AG04450 (cell line): ENCODE results near the gene TULP4. TPM values are rescaled to one million over a fixed set of nuclear protein-coding genes. Genes with fewer than 3 reads are reported as not detected.

Experiments used
- CTCF ChIA-PET: fragments of 300-600, 350-600 bp; formaldehyde crosslinking; extraction: SDS; loops from one replicate; lab custom pipeline; 2022; ENCODE audit warnings: antibody characterized with exemption, inconsistent platforms; lab: Charles Lee
- POLR2A ChIA-PET: fragments of 350-600 bp; formaldehyde crosslinking; extraction: SDS; loops from one replicate; lab custom pipeline; 2021; ENCODE audit warnings: antibody characterized with exemption, inconsistent platforms; lab: Yijun Ruan, JAX
- DNase-seq: peaks from one replicate; pipeline ENCODE4 v3.0.0-alpha.2; 2011; ENCODE audit warnings: low read depth, low spot score
- H3K27ac ChIP-seq: one replicate; pipeline ENCODE4 v1.5.1; 2012; ENCODE audit warnings: low read depth, low read length, control low read depth
- H3K27me3 ChIP-seq: one replicate; pipeline ENCODE4 v1.6.0; 2012; ENCODE audit warnings: low read length; ENCODE audit not compliant: control insufficient read depth, insufficient read depth
- H3K4me3 ChIP-seq: 2 replicates; pipeline ENCODE4 v1.5.1; 2011; ENCODE audit warnings: mild to moderate bottlenecking, low read depth, low read length, control low read depth
- H3K9me3 ChIP-seq: 2 replicates; pipeline ENCODE4 v1.5.1; 2012; ENCODE audit warnings: low read length; ENCODE audit not compliant: control insufficient read depth, insufficient read depth
- CTCF ChIP-seq: IDR thresholded peaks from 2 replicates; pipeline ENCODE4 v1.5.1; 2011; ENCODE audit warnings: low read depth, low read length, control low read depth, inconsistent platforms
- polyA plus RNA-seq: library from polyadenylated mRNA; depleted of rRNA; stranded (reverse); fragments of >200 nt; gene quantifications from 2 replicates; pipeline ENCODE4 v1.2.3, GENCODE V29; 2011

Gene TULP4
- polyA plus RNA-seq, 1 experiment: 15.9 TPM

- TF ChIP-seq CTCF: no peak
- no peaks in the 10 kb centered on the region for H3K27me3 ChIP-seq
- CTCF ChIA-PET: no interaction called here
- no peak overlapping the region for H3K27ac ChIP-seq
- no peak for DNase-seq
- no peaks in the 10 kb centered on the region for H3K9me3 ChIP-seq
- H3K4me3 ChIP-seq: no peak overlapping the region
- POLR2A ChIA-PET: no interaction called here
Observed at GRCh38 chr6:158459726-158460125, 147.5 kb downstream of the TULP4 start.

GRCh38 chr6:158460602-158461169 is 148.4 kb downstream of the TULP4 start:
- ChIA-PET CTCF (interaction anchor here (1.0 kb wide), 1 partner anchor 240 kb away, joined by 4 read pairs; no protein-coding TSS in a partner anchor), POLR2A (no interaction called here)
- no peak for TF ChIP-seq CTCF
- DNase-seq: no peak
- H3K27me3 ChIP-seq: no peaks in the 10 kb centered on the region
- no peaks in the 10 kb centered on the region for H3K9me3 ChIP-seq
- H3K4me3 ChIP-seq: no peak overlapping the region
- H3K27ac ChIP-seq: no peak overlapping the region

DNA sequence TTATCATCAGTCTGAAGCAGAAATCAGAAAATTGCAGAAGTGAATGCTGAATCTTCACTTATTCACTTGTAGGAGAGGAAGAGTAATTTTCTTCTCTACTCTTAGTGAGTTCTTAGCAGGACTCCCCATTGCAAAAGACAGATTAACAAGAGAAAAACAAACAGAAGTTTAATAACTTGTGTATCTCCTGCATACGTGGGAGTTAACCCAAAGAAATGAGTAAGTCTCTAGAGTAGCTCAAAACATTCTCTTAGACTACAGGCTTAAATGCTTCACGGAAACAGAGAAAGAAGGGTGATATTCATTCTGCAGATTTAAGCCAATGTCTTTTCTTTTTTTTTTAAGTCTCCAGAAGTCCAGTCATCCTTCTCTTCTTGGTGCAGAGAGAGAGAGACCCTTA is 149.7 kb downstream of the TULP4 start:
- no peak overlapping the region for H3K27ac ChIP-seq
- ChIA-PET CTCF (interaction anchor here (0.8 to 1.0 kb wide), 2 partner anchors 241 to 246 kb away, joined by 3 to 4 read pairs; no protein-coding TSS in a partner anchor), POLR2A (no interaction called here)
- H3K4me3 ChIP-seq: no peak overlapping the region
- TF ChIP-seq CTCF: no peak
- DNase-seq: no peak
- no peaks in the 10 kb centered on the region for H3K9me3 ChIP-seq
- no peaks in the 10 kb centered on the region for H3K27me3 ChIP-seq

DNA sequence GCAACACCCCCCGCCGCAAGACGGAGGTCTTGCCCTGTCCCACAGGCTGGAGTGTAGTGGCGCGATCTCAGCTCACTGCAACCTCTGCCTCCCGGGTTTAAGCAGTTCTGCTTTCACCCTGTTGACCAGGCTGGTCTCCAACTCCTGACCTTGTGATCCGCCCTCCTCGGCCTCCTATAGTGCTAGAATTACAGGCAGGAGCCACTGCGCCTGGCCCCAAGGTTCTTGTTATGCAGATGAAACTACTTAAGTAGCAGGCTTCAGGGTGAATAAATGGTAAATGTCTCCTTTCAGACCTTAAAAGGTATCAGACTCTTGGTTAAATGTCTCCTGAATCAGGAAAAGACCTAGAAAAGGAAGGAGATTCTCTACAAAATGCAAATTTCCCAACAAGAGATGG is 152.2 kb downstream of the TULP4 start:
- H3K9me3 ChIP-seq: no peaks in the 10 kb centered on the region
- no peak for TF ChIP-seq CTCF
- H3K27me3 ChIP-seq: no peaks in the 10 kb centered on the region
- no peak overlapping the region for H3K4me3 ChIP-seq
- ChIA-PET CTCF (no interaction called here), POLR2A (no interaction called here)
- DNase-seq: no peak
- no peak overlapping the region for H3K27ac ChIP-seq

DNA sequence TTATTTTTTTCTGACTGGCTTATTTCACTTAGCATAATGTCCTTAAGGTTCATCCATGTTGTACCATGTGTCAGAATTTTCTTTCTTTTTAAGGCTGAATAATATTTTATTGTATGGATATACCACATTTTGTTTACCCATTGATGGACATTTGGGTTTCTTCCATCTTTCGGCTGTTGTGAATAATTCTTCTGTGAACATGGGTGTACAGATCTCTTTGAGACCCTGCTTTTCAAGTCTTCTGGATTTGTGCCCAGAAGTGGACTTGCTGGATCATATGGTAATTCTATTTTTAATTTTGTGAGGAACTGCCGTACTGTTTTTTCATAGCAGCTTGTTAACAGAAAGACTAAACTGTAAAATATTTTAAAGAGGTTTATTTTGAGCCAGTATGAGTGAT is 153.0 kb downstream of the TULP4 start:
- H3K27me3 ChIP-seq: no peaks in the 10 kb centered on the region
- CTCF ChIA-PET: no interaction called here
- no peak for TF ChIP-seq CTCF
- no peak overlapping the region for H3K27ac ChIP-seq
- no peaks in the 10 kb centered on the region for H3K9me3 ChIP-seq
- DNase-seq: no peak
- POLR2A ChIA-PET: no interaction called here
- H3K4me3 ChIP-seq: no peak overlapping the region
